Adrenal gland (tissue), 5 donors: Measurements from ENCODE around the gene HTR2B.

Experiments used
- POLR2A ChIP-seq, 2 donors: fragments of 450-650 bp; IDR thresholded peaks; one replicate each; pipeline ENCODE4 v1.6.1; 2017; ENCODE audit warnings: antibody characterized with exemption in 2 of 2, mild to moderate bottlenecking in 2 of 2, moderate library complexity in 1 of 2
- TF ChIP-seq, protein P1 (sequence below), 6 experiments: fragments of 450-650 bp in 4 of 6; fragments of 200-600 bp in 2 of 6; sonication (generic) in 1 of 6; IDR thresholded peaks; 1 replicate in 5 of 6; 2 replicates in 1 of 6; pipeline versions ENCODE4 v1.5.1 to v1.8.0; 2016 to 2021; ENCODE audit warnings: antibody characterized with exemption in 6 of 6, mild to moderate bottlenecking in 2 of 6, moderate library complexity in 1 of 6
- donor health status: DM: no; HTN: no; CAD: no.

GRCh38 chr2:231167745-231168459 is 43.1 kb upstream of the HTR2B start:
- TF ChIP-seq, protein P1, sequence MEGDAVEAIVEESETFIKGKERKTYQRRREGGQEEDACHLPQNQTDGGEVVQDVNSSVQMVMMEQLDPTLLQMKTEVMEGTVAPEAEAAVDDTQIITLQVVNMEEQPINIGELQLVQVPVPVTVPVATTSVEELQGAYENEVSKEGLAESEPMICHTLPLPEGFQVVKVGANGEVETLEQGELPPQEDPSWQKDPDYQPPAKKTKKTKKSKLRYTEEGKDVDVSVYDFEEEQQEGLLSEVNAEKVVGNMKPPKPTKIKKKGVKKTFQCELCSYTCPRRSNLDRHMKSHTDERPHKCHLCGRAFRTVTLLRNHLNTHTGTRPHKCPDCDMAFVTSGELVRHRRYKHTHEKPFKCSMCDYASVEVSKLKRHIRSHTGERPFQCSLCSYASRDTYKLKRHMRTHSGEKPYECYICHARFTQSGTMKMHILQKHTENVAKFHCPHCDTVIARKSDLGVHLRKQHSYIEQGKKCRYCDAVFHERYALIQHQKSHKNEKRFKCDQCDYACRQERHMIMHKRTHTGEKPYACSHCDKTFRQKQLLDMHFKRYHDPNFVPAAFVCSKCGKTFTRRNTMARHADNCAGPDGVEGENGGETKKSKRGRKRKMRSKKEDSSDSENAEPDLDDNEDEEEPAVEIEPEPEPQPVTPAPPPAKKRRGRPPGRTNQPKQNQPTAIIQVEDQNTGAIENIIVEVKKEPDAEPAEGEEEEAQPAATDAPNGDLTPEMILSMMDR (IDR thresholded peaks at IDR 0.05) = no peak
- no peak for TF ChIP-seq POLR2A (IDR thresholded peaks at IDR 0.05)
